ENCODE results near the gene ENTPD8. TPM values are rescaled to one million over a fixed set of nuclear protein-coding genes. Genes with fewer than 3 reads are reported as not detected.

Gene ENTPD8
- total and polyA plus RNA-seq, 2 donors (not counting 1 experiment from before 2014, with no cell fraction given) = not detected

GRCh38 chr9:137438591-137439157, 2.5 kb downstream of the ENTPD8 start:
- peaks cover 0 to 3% (median 0%) of the 10 kb centered on the region in 3 donors for H3K9me3 ChIP-seq (ENCODE audit: control extremely low read depth in 1 of 3, control insufficient read depth in 2 of 3, insufficient read depth in 1 of 3, low read length in 2 of 3)
- ATAC-seq (ENCODE audit: low read depth) (no peak), DNase-seq (no peak)
- peaks cover 0 to 8% of the 10 kb centered on the region in 2 donors for H3K4me1 ChIP-seq (ENCODE audit: control insufficient read depth in 2 of 2, insufficient read depth in 2 of 2, low read length in 2 of 2)
- H4K20me1 ChIP-seq (ENCODE audit: control insufficient read depth, insufficient read depth, low read length, poor library complexity, severe bottlenecking) = no peaks in the 10 kb centered on the region
- H3K27me3 Mint-ChIP-seq = peaks cover 6% of the 10 kb centered on the region
- H3K27ac Mint-ChIP-seq = no peak overlapping the region
- H3K4me2 ChIP-seq (replicated peaks; ENCODE audit: low read depth, low read length, poor library complexity, severe bottlenecking) = no peak overlapping the region
- TF ChIP-seq EZH2 (IDR thresholded peaks at IDR 0.05; ENCODE audit: borderline replicate concordance, insufficient read depth, low read depth, low read length, poor library complexity, severe bottlenecking) (no peak), CTCF (IDR thresholded peaks at IDR 0.05) (no peak)
- H3K4me1 Mint-ChIP-seq = peaks cover 3% of the 10 kb centered on the region
- no peak overlapping the region for H2AFZ ChIP-seq (ENCODE audit: insufficient read depth, low read depth, low read length, poor library complexity, severe bottlenecking)
- H3K27me3 ChIP-seq (replicated peaks in 1 of 4; ENCODE audit: control extremely low read depth in 1 of 4, control insufficient read depth in 3 of 4, insufficient read depth in 4 of 4, low read length in 3 of 4) = peaks cover 0 to 16% (median 7%) of the 10 kb centered on the region in 4 experiments
- no peaks in the 10 kb centered on the region for H3K36me3 ChIP-seq (replicated peaks in 1 of 2; ENCODE audit: control extremely low read depth in 1 of 2, control insufficient read depth in 1 of 2, extremely low read depth in 1 of 2, insufficient read depth in 2 of 2, low read length in 1 of 2)
- H3K9me3 Mint-ChIP-seq (ENCODE audit: insufficient read depth) = no peaks in the 10 kb centered on the region
- H3K9ac ChIP-seq (ENCODE audit: low read length) = no peak overlapping the region
- no peak overlapping the region for H3K4me3 ChIP-seq (ENCODE audit: control extremely low read depth in 1 of 5, extremely low read depth in 1 of 5, insufficient read depth in 1 of 5, low read depth in 2 of 5, low read length in 4 of 5)
- intact Hi-C loops (cut with micrococcal nuclease) = no loop called here
- no peak overlapping the region for H3K4me3 Mint-ChIP-seq
- H3K27ac ChIP-seq (ENCODE audit: low read length in 2 of 2) = no peak overlapping the region
- CTCF ChIA-PET = no interaction called here
- no peaks in the 10 kb centered on the region for H3K79me2 ChIP-seq (ENCODE audit: control insufficient read depth, insufficient read depth, low read length)
- WGBS (ENCODE audit: insufficient coverage) = 88% methylated on average over 15 of the region's 22 CpGs
- POLR2A ChIA-PET = no interaction called here

- Histone ChIP-seq H3K4me3 (ENCODE audit: control extremely low read depth in 1 of 5, extremely low read depth in 1 of 5, insufficient read depth in 1 of 5, low read depth in 2 of 5, low read length in 4 of 5) (no peak overlapping the region), H3K4me2 (replicated peaks; ENCODE audit: low read depth, low read length, poor library complexity, severe bottlenecking) (no peak overlapping the region), H3K27ac (ENCODE audit: low read length in 2 of 2) (no peak overlapping the region), H2AFZ (ENCODE audit: insufficient read depth, low read depth, low read length, poor library complexity, severe bottlenecking) (no peak overlapping the region), H3K79me2 (ENCODE audit: control insufficient read depth, insufficient read depth, low read length) (no peaks in the 10 kb centered on the region), H4K20me1 (ENCODE audit: control insufficient read depth, insufficient read depth, low read length, poor library complexity, severe bottlenecking) (no peaks in the 10 kb centered on the region), H3K9ac (ENCODE audit: low read length) (no peak overlapping the region), H3K27me3 (replicated peaks in 1 of 4; ENCODE audit: control extremely low read depth in 1 of 4, control insufficient read depth in 3 of 4, insufficient read depth in 4 of 4, low read length in 3 of 4) (peaks cover 0 to 15% (median 6%) of the 10 kb centered on the region in 4 experiments), H3K4me1 (ENCODE audit: control insufficient read depth in 2 of 2, insufficient read depth in 2 of 2, low read length in 2 of 2) (peaks cover 0 to 8% of the 10 kb centered on the region in 2 donors), H3K36me3 (replicated peaks in 1 of 2; ENCODE audit: control extremely low read depth in 1 of 2, control insufficient read depth in 1 of 2, extremely low read depth in 1 of 2, insufficient read depth in 2 of 2, low read length in 1 of 2) (no peaks in the 10 kb centered on the region), H3K9me3 (ENCODE audit: control extremely low read depth in 1 of 3, control insufficient read depth in 2 of 3, insufficient read depth in 1 of 3, low read length in 2 of 3) (peaks cover 0 to 3% (median 0%) of the 10 kb centered on the region in 3 donors)
- Mint-ChIP-seq H3K27me3 (peaks cover 3% of the 10 kb centered on the region), H3K4me1 (peaks cover 3% of the 10 kb centered on the region), H3K9me3 (ENCODE audit: insufficient read depth) (no peaks in the 10 kb centered on the region), H3K27ac (no peak overlapping the region), H3K4me3 (no peak overlapping the region)
- TF ChIP-seq CTCF (IDR thresholded peaks at IDR 0.05) = no peak
- no peak for TF ChIP-seq EZH2 (IDR thresholded peaks at IDR 0.05; ENCODE audit: borderline replicate concordance, insufficient read depth, low read depth, low read length, poor library complexity, severe bottlenecking)
- WGBS (ENCODE audit: insufficient coverage) = 93% methylated on average over 33 of the region's 40 CpGs
- DNase-seq (no peak), ATAC-seq (ENCODE audit: low read depth) (no peak)
- CTCF ChIA-PET = no interaction called here
- intact Hi-C loops (cut with micrococcal nuclease) = no loop called here
- POLR2A ChIA-PET = no interaction called here
Observed at GRCh38 chr9:137437691-137438590, 3.2 kb downstream of the ENTPD8 start.

Measured in B cell (primary cell).